HCT116 (cell line): Measurements from ENCODE around the gene VWF. TPM values are rescaled to one million over a fixed set of nuclear protein-coding genes. Genes with fewer than 3 reads are reported as not detected.

ENCODE experiments used
- ATAC-seq: fragments of 200-7000 bp; cut with Tn5 transposase; 2 replicates; pipeline ENCODE4 v1.9.1; 2020; ENCODE audit warnings: mild to moderate bottlenecking, moderate library complexity
- BruUV-seq: library from RNA; stranded (reverse); fragments of 400-500 nt; replicated peaks from 2 replicates; lab custom pipeline; 2021; lab: Mats Ljungman, UMichigan
- CTCF ChIA-PET: fragments of 300-600 bp; sonication (Branson Sonifier 250); formaldehyde crosslinking; loops from one replicate; lab custom pipeline; 2021; ENCODE audit warnings: antibody characterized with exemption; lab: Charles Lee
- POLR2A ChIA-PET: fragments of 300-600, 350-600 bp; sonication (Branson Sonifier 250); formaldehyde crosslinking; loops from one replicate; lab custom pipeline; 2021; ENCODE audit warnings: antibody characterized with exemption; lab: Charles Lee
- RAD21 ChIA-PET, 2 experiments: fragments of 300-600 bp; sonication (Branson Sonifier 250); formaldehyde crosslinking; loops; one replicate each; lab custom pipeline; 2023; ENCODE audit warnings: low total read pairs in 2 of 2; ENCODE audit not compliant: uncharacterized antibody in 2 of 2, unreplicated experiment in 2 of 2, low non-redundant PET in 1 of 2; lab: Charles Lee
- DNase-seq: peaks from one replicate; pipeline ENCODE4 v3.0.0-alpha.2; 2010; ENCODE audit warnings: low read depth, low spot score
- H2AFZ ChIP-seq: fragments of 200-600 bp; shearing (Covaris generic), sonication (generic); 2 replicates; pipeline ENCODE4 v1.6.1; 2017; ENCODE audit warnings: low read depth, mixed run types, mixed read lengths, antibody characterized with exemption, low read length; ENCODE audit not compliant: poor library complexity, severe bottlenecking
- H3K27ac ChIP-seq: 2 replicates; pipeline ENCODE4 v1.5.1; 2012; ENCODE audit warnings: low read depth, low read length
- H3K27me3 ChIP-seq: fragments of 200-600 bp; sonication (generic); 2 replicates; pipeline ENCODE4 v1.6.1; 2016; ENCODE audit warnings: mixed run types, low read length, mixed read lengths; ENCODE audit not compliant: insufficient read depth
- H3K36me3 ChIP-seq, 2 experiments: fragments of 200-500 bp in 1 of 2; fragments of 200-600 bp in 1 of 2; sonication (Bioruptor generic) in 1 of 2; sonication (generic) in 1 of 2; 2 replicates each; pipeline versions ENCODE4 v1.5.1 to v1.6.1; 2014 to 2016; ENCODE audit warnings: low read length in 2 of 2, inconsistent platforms in 1 of 2, mixed read lengths in 1 of 2, mixed run types in 1 of 2; ENCODE audit not compliant: insufficient read depth in 2 of 2, control insufficient read depth in 1 of 2
- H3K4me1 ChIP-seq, 2 experiments: fragments of 200-600 bp in 1 of 2; sonication (generic) in 1 of 2; 2 replicates each; pipeline versions ENCODE4 v1.5.1 to v1.6.1; 2012 to 2017; ENCODE audit warnings: low read length in 2 of 2, inconsistent platforms in 1 of 2, mild to moderate bottlenecking in 1 of 2, mixed read lengths in 1 of 2, mixed run types in 1 of 2, moderate library complexity in 1 of 2; ENCODE audit not compliant: insufficient read depth in 2 of 2, control insufficient read depth in 1 of 2
- H3K4me2 ChIP-seq: fragments of 200-600 bp; sonication (generic); 2 replicates; pipeline ENCODE4 v1.6.1; 2017; ENCODE audit warnings: mixed run types, low read length, mixed read lengths
- H3K4me3 ChIP-seq, 2 experiments: fragments of 200-600 bp in 1 of 2; sonication (generic) in 1 of 2; replicated peaks in 1 of 2; 2 replicates each; pipeline ENCODE4 v1.5.1; 2011 to 2016; ENCODE audit warnings: low read length in 2 of 2, control low read depth in 1 of 2, low read depth in 1 of 2, mild to moderate bottlenecking in 1 of 2, mixed read lengths in 1 of 2, mixed run types in 1 of 2
- H3K79me2 ChIP-seq: fragments of 200-600 bp; sonication (generic); 2 replicates; pipeline ENCODE4 v1.6.1; 2017; ENCODE audit warnings: mild to moderate bottlenecking, mixed run types, low read length, moderate library complexity, mixed read lengths; ENCODE audit not compliant: insufficient read depth
- H3K9ac ChIP-seq: fragments of 200-600 bp; sonication (generic); 2 replicates; pipeline ENCODE4 v1.6.1; 2016; ENCODE audit warnings: low read length, mixed read lengths
- H3K9me2 ChIP-seq: fragments of 200-600 bp; sonication (generic), shearing (Covaris generic); 2 replicates; pipeline ENCODE4 v1.6.1; 2017; ENCODE audit warnings: mixed run types, mild to moderate bottlenecking, moderate library complexity; ENCODE audit not compliant: insufficient read depth
- H3K9me3 ChIP-seq, 2 experiments: fragments of 200-500 bp in 1 of 2; fragments of 200-600 bp in 1 of 2; sonication (Bioruptor generic) in 1 of 2; sonication (generic) in 1 of 2; 2 replicates each; pipeline ENCODE4 v1.6.1; 2014 to 2017; ENCODE audit warnings: low read length in 2 of 2, mixed read lengths in 2 of 2, inconsistent platforms in 1 of 2, low read depth in 1 of 2, mild to moderate bottlenecking in 1 of 2, mixed run types in 1 of 2, moderate library complexity in 1 of 2; ENCODE audit not compliant: control insufficient read depth in 1 of 2, insufficient read depth in 1 of 2
- H4K20me1 ChIP-seq: fragments of 200-600 bp; sonication (generic), shearing (Covaris generic); 2 replicates; pipeline ENCODE4 v1.6.1; 2017; ENCODE audit warnings: mixed run types, mild to moderate bottlenecking, moderate library complexity; ENCODE audit not compliant: insufficient read depth
- ATF3 ChIP-seq: IDR thresholded peaks from 2 replicates; pipeline ENCODE4 v1.6.1; 2012
- ELF1 ChIP-seq: IDR thresholded peaks from 2 replicates; pipeline ENCODE4 v1.6.1; 2012; ENCODE audit warnings: low read depth, borderline replicate concordance
- EZH2 ChIP-seq: fragments of 200-600 bp; sonication (generic); IDR thresholded peaks from 2 replicates; pipeline ENCODE4 v1.6.1; 2017; ENCODE audit warnings: antibody characterized with exemption, mixed run types
- RAD21 ChIP-seq: IDR thresholded peaks from 2 replicates; pipeline ENCODE4 v1.6.1; 2012; ENCODE audit warnings: low read depth, mild to moderate bottlenecking
- SIN3A ChIP-seq: IDR thresholded peaks from 2 replicates; pipeline ENCODE4 v1.6.1; 2012; ENCODE audit warnings: low read depth
- SP1 ChIP-seq: IDR thresholded peaks from 2 replicates; pipeline ENCODE4 v1.6.1; 2012; ENCODE audit warnings: low read depth
- TCF7L2 ChIP-seq: IDR thresholded peaks from 2 replicates; pipeline ENCODE4 v1.7.0; 2011; ENCODE audit warnings: borderline replicate concordance, inconsistent platforms; ENCODE audit not compliant: insufficient read depth, insufficient read length; ENCODE audit errors: extremely low read depth
- YY1 ChIP-seq: IDR thresholded peaks from 2 replicates; pipeline ENCODE4 v1.6.1; 2011; ENCODE audit warnings: low read length, low read depth, moderate library complexity, mild to moderate bottlenecking; ENCODE audit not compliant: insufficient replicate concordance; ENCODE audit errors: extremely low read depth
- ZBTB33 ChIP-seq: IDR thresholded peaks from 2 replicates; pipeline ENCODE4 v1.6.1; 2011; ENCODE audit warnings: mild to moderate bottlenecking, low read length, moderate library complexity; ENCODE audit not compliant: insufficient replicate concordance; ENCODE audit errors: extremely low read depth
- intact Hi-C: fragments of 100-400 bp; cut with micrococcal nuclease; formaldehyde crosslinking; loops from 2 replicates; pipeline ENCODE4 v1.10.0; 2022
- total RNA-seq: library from RNA; stranded (reverse); gene quantifications from one replicate; pipeline ENCODE4 v1.2.1, GENCODE V29; 2021; ENCODE audit not compliant: unreplicated experiment

Gene VWF
- total RNA-seq, 1 experiment from 2014 or later, result 0.57 TPM

- ChIA-PET RAD21 (no interaction called here), POLR2A (interaction anchor here (0.6 kb wide), 1 partner anchor 231 kb away, joined by 3 read pairs; no protein-coding TSS in a partner anchor), CTCF (interaction anchor here (1.1 kb wide), 1 partner anchor 232 kb away, joined by 3 read pairs; no protein-coding TSS in a partner anchor)
- no peak overlapping the region for H2AFZ ChIP-seq
- H3K9me2 ChIP-seq, result no peaks in the 10 kb centered on the region
- peaks cover 0 to 16% of the 10 kb centered on the region in 2 experiments; a peak in 1 of 4 replicates for H3K4me1 ChIP-seq
- no peaks in the 10 kb centered on the region for H4K20me1 ChIP-seq
- no peaks in the 10 kb centered on the region for H3K79me2 ChIP-seq
- intact Hi-C loops, result no loop called here
- H3K27ac ChIP-seq, result no peak overlapping the region
- no peaks in the 10 kb centered on the region for H3K27me3 ChIP-seq
- no peak for ATAC-seq
- TF ChIP-seq YY1 (no peak), TCF7L2 (no peak), SP1 (no peak), RAD21 (no peak), SIN3A (no peak), ATF3 (no peak), EZH2 (no peak)
- TF ChIP-seq, all 23 proteins: peak for 0
- Histone ChIP-seq H3K9me3 (no peaks in the 10 kb centered on the region), H3K36me3 (no peaks in the 10 kb centered on the region), H3K9ac (no peak overlapping the region), H3K4me3 (no peak overlapping the region), H3K4me2 (no peak overlapping the region)
- BruUV-seq, result no TSS peak
- DNase-seq, result no peak
Measured at GRCh38 chr12:6052206-6052939, 72.1 kb downstream of the VWF start.

DNA sequence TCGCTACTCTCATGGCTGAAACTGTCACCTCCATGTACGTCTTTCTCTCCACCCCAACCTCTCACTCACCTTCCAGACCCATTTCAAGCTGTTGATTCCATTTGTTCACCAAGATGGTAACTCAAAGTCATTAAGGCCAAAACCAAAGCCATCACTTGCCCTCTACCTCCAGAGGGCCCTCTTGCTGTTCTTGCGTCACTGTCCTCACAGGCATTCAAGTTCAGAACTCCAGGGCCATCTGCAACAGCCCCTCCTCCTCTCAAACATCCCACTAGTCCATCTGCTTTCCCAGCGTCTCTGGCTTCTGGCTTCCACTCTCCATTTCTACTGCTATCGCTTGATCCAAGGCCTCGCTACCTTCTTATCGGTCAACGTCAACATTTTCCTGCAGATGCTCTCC is 74.5 kb downstream of the VWF start:
- ChIA-PET RAD21 (no interaction called here), CTCF (no interaction called here), POLR2A (no interaction called here)
- no peak for DNase-seq
- no peak overlapping the region for H3K4me3 ChIP-seq
- H3K27me3 ChIP-seq, result no peaks in the 10 kb centered on the region
- no peaks in the 10 kb centered on the region for H4K20me1 ChIP-seq
- peak; percentile 15; the same call in 1 of the 2 replicates for TF ChIP-seq RAD21
- no peak for TF ChIP-seq ZBTB33
- TF ChIP-seq ELF1, result no peak
- intact Hi-C loops, result no loop called here
- H3K79me2 ChIP-seq, result no peaks in the 10 kb centered on the region
- no TSS peak for BruUV-seq
- no peak overlapping the region for H3K27ac ChIP-seq
- no peaks in the 10 kb centered on the region for H3K9me3 ChIP-seq
- H3K9ac ChIP-seq, result no peak overlapping the region
- no peak overlapping the region for H3K4me2 ChIP-seq
- no peak; the same call in 1 of the 2 replicates for ATAC-seq
- H3K4me1 ChIP-seq, result peaks cover 0 to 10% of the 10 kb centered on the region in 2 experiments; a peak in 1 of 4 replicates
- no peaks in the 10 kb centered on the region for H3K9me2 ChIP-seq
- H2AFZ ChIP-seq, result no peak overlapping the region
- H3K36me3 ChIP-seq, result no peaks in the 10 kb centered on the region
